ENCODE data around the gene PFKL. TPM values are rescaled to one million over a fixed set of nuclear protein-coding genes. Genes with fewer than 3 reads are reported as not detected.

Gene PFKL
- total and polyA plus RNA-seq, 2 of the 8 experiments (the other 6 are each of a cell fraction or from before 2014, with no cell fraction given): 80.2 to 82.3 TPM

GRCh38 chr21:44359396-44359795, 59.5 kb downstream of the PFKL start (continued):
- TF ChIP-seq ATF3 (IDR thresholded peaks at IDR 0.05; ENCODE audit: insufficient read depth, low read depth, low read length): no peak
- TF ChIP-seq GTF2F1 (IDR thresholded peaks at IDR 0.05; ENCODE audit: borderline replicate concordance, low read depth, low read length): no peak
- TF ChIP-seq CREB1 (IDR thresholded peaks at IDR 0.05): no peak
- no peak for TF ChIP-seq YY1 (IDR thresholded peaks at IDR 0.05; ENCODE audit: low read depth, low read length)
- TF ChIP-seq POU5F1 (IDR thresholded peaks at IDR 0.05; ENCODE audit: low read depth, low read length): no peak
- no peak for TF ChIP-seq BRCA1 (IDR thresholded peaks at IDR 0.05; ENCODE audit: low read depth, low read length)
- TF ChIP-seq RNF2 (IDR thresholded peaks at IDR 0.05; ENCODE audit: borderline replicate concordance, low read depth, low read length, missing control alignments, poor library complexity, severe bottlenecking): no peak
- no peak for TF ChIP-seq CHD1 (IDR thresholded peaks at IDR 0.05; ENCODE audit: low read depth, low read length)
- TF ChIP-seq SP4 (IDR thresholded peaks at IDR 0.05; ENCODE audit: low read length): no peak
- no peak for TF ChIP-seq CHD7 (IDR thresholded peaks at IDR 0.05; ENCODE audit: insufficient replicate concordance, low read length)

Measured in H1 (cell line).